GM12878 (cell line): ENCODE data around the gene FHOD3. TPM values are rescaled to one million over a fixed set of nuclear protein-coding genes. Genes with fewer than 3 reads are reported as not detected.

Source experiments
- ATAC-seq: fragments of 200-7000 bp; cut with Tn5 transposase; 3 replicates; pipeline ENCODE4 v1.9.1; 2020; ENCODE audit warnings: mild to moderate bottlenecking, moderate library complexity
- BruUV-seq: library from RNA; stranded (reverse); fragments of 400-500 nt; replicated peaks from 2 replicates; lab custom pipeline; 2021; lab: Mats Ljungman, UMichigan
- CTCF ChIA-PET: fragments of 300-600 bp; sonication (Branson Sonifier 250); formaldehyde crosslinking; extraction: SDS; loops from one replicate; lab custom pipeline; 2021; ENCODE audit warnings: inconsistent platforms; lab: Yijun Ruan, JAX
- POLR2A ChIA-PET: fragments of 350-600 bp; formaldehyde crosslinking; extraction: SDS; loops from one replicate; lab custom pipeline; 2021; ENCODE audit warnings: inconsistent platforms; lab: Charles Lee
- RAD21 ChIA-PET: fragments of 300-600 bp; sonication (Branson Sonifier 250); formaldehyde crosslinking; loops from one replicate; lab custom pipeline; 2023; ENCODE audit warnings: antibody characterized with exemption; ENCODE audit not compliant: unreplicated experiment; lab: Charles Lee
- SMC1A ChIA-PET: fragments of 300-600 bp; sonication (Branson Sonifier 250); formaldehyde crosslinking; loops from one replicate; lab custom pipeline; 2023; ENCODE audit not compliant: unreplicated experiment, uncharacterized antibody; lab: Charles Lee
- DNase-seq: peaks from one replicate; pipeline ENCODE4 v3.0.0-alpha.2; 2011; ENCODE audit warnings: low read depth, low spot score
- FAIRE-seq: peaks from 3 replicates; lab custom pipeline; 2011; peaks lifted over from hg19 to GRCh38; lab: Jason Lieb, UNC
- H2AFZ ChIP-seq: 2 replicates; pipeline ENCODE4 v1.6.0; 2011; ENCODE audit warnings: low read depth, low read length, control low read depth; ENCODE audit not compliant: control insufficient read depth
- H3K27ac ChIP-seq: 2 replicates; pipeline ENCODE4 v1.5.1; 2011; ENCODE audit warnings: control low read depth; ENCODE audit not compliant: control insufficient read depth, insufficient read depth
- H3K27me3 ChIP-seq, 2 experiments: replicated peaks in 1 of 2; 2 replicates each; pipeline versions ENCODE4 v1.6.0 to v1.6.1; 2011; ENCODE audit warnings: low read length in 1 of 2; ENCODE audit not compliant: control insufficient read depth in 2 of 2, insufficient read depth in 2 of 2
- H3K36me3 ChIP-seq, 2 experiments: 2 replicates each; pipeline ENCODE4 v1.5.1; 2011; ENCODE audit warnings: low read length in 1 of 2; ENCODE audit not compliant: control insufficient read depth in 2 of 2, insufficient read depth in 2 of 2
- H3K4me1 ChIP-seq: 2 replicates; pipeline ENCODE4 v1.6.1; 2011; ENCODE audit warnings: mild to moderate bottlenecking, low read length, moderate library complexity, mixed read lengths; ENCODE audit not compliant: control insufficient read depth, insufficient read depth
- H3K4me2 ChIP-seq: 2 replicates; pipeline ENCODE4 v1.6.0; 2011; ENCODE audit warnings: control low read depth; ENCODE audit not compliant: control insufficient read depth, insufficient read depth
- H3K4me3 ChIP-seq: fragments of 200-600 bp; sonication (generic); 2 replicates; pipeline ENCODE4 v1.5.1; 2016
- H3K79me2 ChIP-seq: 2 replicates; pipeline ENCODE4 v1.6.0; 2011; ENCODE audit warnings: low read length; ENCODE audit not compliant: control insufficient read depth, insufficient read depth
- H3K9ac ChIP-seq: 2 replicates; pipeline ENCODE4 v1.8.0; 2011; ENCODE audit warnings: low read length, control low read depth, mixed read lengths; ENCODE audit not compliant: control insufficient read depth, insufficient read depth
- H3K9me3 ChIP-seq: replicated peaks from 3 replicates; pipeline ENCODE4 v1.5.1; 2011; ENCODE audit warnings: mild to moderate bottlenecking, low read length; ENCODE audit not compliant: control insufficient read depth, insufficient read depth
- H4K20me1 ChIP-seq: 2 replicates; pipeline ENCODE4 v1.6.0; 2011; ENCODE audit not compliant: control insufficient read depth, insufficient read depth
- CBFB ChIP-seq: IDR thresholded peaks from 2 replicates; pipeline ENCODE4 v1.6.1; 2016; ENCODE audit warnings: antibody characterized with exemption, low read depth
- CREM ChIP-seq: IDR thresholded peaks from 2 replicates; pipeline ENCODE4 v1.6.1; 2014; ENCODE audit warnings: antibody characterized with exemption, low read depth
- DPF2 ChIP-seq: fragments of 450-650 bp; IDR thresholded peaks from 2 replicates; pipeline ENCODE4 v1.6.1; 2017; ENCODE audit warnings: mild to moderate bottlenecking
- ETV6 ChIP-seq, 2 experiments: fragments of 450-650 bp in 1 of 2; IDR thresholded peaks in 1 of 2; conservative IDR thresholded peaks in 1 of 2; 2 replicates each; pipeline ENCODE4 v1.6.1; 2014; ENCODE audit warnings: antibody characterized with exemption in 1 of 2, borderline replicate concordance in 1 of 2, low read depth in 1 of 2, mild to moderate bottlenecking in 1 of 2, moderate library complexity in 1 of 2
- EZH2 ChIP-seq: IDR thresholded peaks from 2 replicates; pipeline ENCODE4 v1.6.1; 2012; ENCODE audit warnings: low read depth, mild to moderate bottlenecking, control low read depth, inconsistent platforms, low read length, borderline replicate concordance; ENCODE audit not compliant: control insufficient read depth
- GABPA ChIP-seq: IDR thresholded peaks from 2 replicates; pipeline ENCODE4 v1.6.1; 2014; ENCODE audit warnings: antibody characterized with exemption, low read depth, mild to moderate bottlenecking, inconsistent platforms
- HCFC1 ChIP-seq: fragments of 150-350 bp; IDR thresholded peaks from 2 replicates; pipeline ENCODE4 v1.6.1; 2014; ENCODE audit warnings: low read length
- IKZF1 ChIP-seq: fragments of 450-650 bp; conservative IDR thresholded peaks from 2 replicates; pipeline ENCODE4 v1.6.1; 2017; ENCODE audit warnings: antibody characterized with exemption, mild to moderate bottlenecking
- LARP7 ChIP-seq: fragments of 450-650 bp; IDR thresholded peaks from 2 replicates; pipeline ENCODE4 v1.6.1; 2017; ENCODE audit warnings: mild to moderate bottlenecking
- NFIC ChIP-seq: IDR thresholded peaks from 2 replicates; pipeline ENCODE4 v1.6.1; 2012; ENCODE audit warnings: low read depth, mild to moderate bottlenecking, inconsistent platforms, low read length, moderate library complexity
- RUNX3 ChIP-seq: IDR thresholded peaks from 2 replicates; pipeline ENCODE4 v1.6.1; 2012; ENCODE audit warnings: low read length, inconsistent platforms
- SREBF2 ChIP-seq: IDR thresholded peaks from 2 replicates; pipeline ENCODE4 v1.6.1; 2012; ENCODE audit warnings: mild to moderate bottlenecking, low read length
- SUPT20H ChIP-seq: IDR thresholded peaks from 2 replicates; pipeline ENCODE4 v1.6.1; 2011; ENCODE audit warnings: low read depth, mild to moderate bottlenecking, low read length, moderate library complexity, borderline replicate concordance; ENCODE audit not compliant: control insufficient read depth
- WGBS: methylation state at CpG from one replicate; pipeline ENCODE4 v1.1.6; 2016; ENCODE audit warnings: low lambda C conversion rate; ENCODE audit not compliant: insufficient replicate concordance, insufficient coverage; ENCODE audit errors: missing lambda C conversion rate; 5-methylcytosine and 5-hydroxymethylcytosine counted together
- in situ Hi-C: fragments of 300-500 bp; cut with MboI; formaldehyde crosslinking; loops from 9 replicates; pipeline ENCODE4 v1.14.3; 2018; ENCODE audit warnings: mixed read lengths
- intact Hi-C: fragments of 100-400 bp; cut with micrococcal nuclease; formaldehyde crosslinking; loops from one replicate; pipeline ENCODE4 v1.14.2; 2022; ENCODE audit not compliant: unreplicated experiment
- polyA plus RNA-seq, 11 experiments: library from polyadenylated mRNA; depleted of rRNA in 4 of 11; unstranded in 6 of 11; stranded (reverse) in 5 of 11; fragments of >200 nt; fragmentation: Nextera tagmentation in 4 of 11; fragmentation: Illumina TruSeq in 1 of 11; extraction: Ambion mirVana in 4 of 11; extraction: Trizol in 1 of 11; gene quantifications; 1 replicate in 1 of 11; 2 replicates in 10 of 11; pipeline versions ENCODE4 v1.2.1 to v1.2.3, GENCODE V29; 2011 to 2016; ENCODE audit warnings: inconsistent platforms in 2 of 11, missing spikeins in 2 of 11, low read depth in 1 of 11
- total RNA-seq, 4 experiments: library from RNA; depleted of rRNA in 3 of 4; stranded (reverse); fragments of >200 nt in 3 of 4; fragmentation: Illumina TruSeq in 1 of 4; extraction: Trizol in 1 of 4; gene quantifications; 2 replicates each; pipeline versions ENCODE4 v1.2.1 to v1.2.3, GENCODE V29; 2013 to 2021
- TF ChIP-seq, protein P1 (sequence below): fragments of 450-650 bp; IDR thresholded peaks from 2 replicates; pipeline ENCODE4 v1.6.1; 2014; ENCODE audit warnings: mild to moderate bottlenecking
- TF ChIP-seq, protein P2 (sequence below): fragments of 450-650 bp; formaldehyde crosslinking; IDR thresholded peaks from 2 replicates; pipeline ENCODE4 v1.5.0; 2022; ENCODE audit warnings: mild to moderate bottlenecking, missing genetic modification characterization
- TF ChIP-seq, protein P3 (sequence below): fragments of 450-650 bp; IDR thresholded peaks from 2 replicates; pipeline ENCODE4 v1.6.1; 2017; ENCODE audit warnings: mild to moderate bottlenecking, low read depth, inconsistent platforms; ENCODE audit not compliant: poor library complexity, severe bottlenecking

The FHOD3 gene
- total and polyA plus RNA-seq, 10 of the 15 experiments (the other 5 are each of a cell fraction or from before 2014, with no cell fraction given), result 0.77 to 26.7 (median 10.4) TPM

DNA sequence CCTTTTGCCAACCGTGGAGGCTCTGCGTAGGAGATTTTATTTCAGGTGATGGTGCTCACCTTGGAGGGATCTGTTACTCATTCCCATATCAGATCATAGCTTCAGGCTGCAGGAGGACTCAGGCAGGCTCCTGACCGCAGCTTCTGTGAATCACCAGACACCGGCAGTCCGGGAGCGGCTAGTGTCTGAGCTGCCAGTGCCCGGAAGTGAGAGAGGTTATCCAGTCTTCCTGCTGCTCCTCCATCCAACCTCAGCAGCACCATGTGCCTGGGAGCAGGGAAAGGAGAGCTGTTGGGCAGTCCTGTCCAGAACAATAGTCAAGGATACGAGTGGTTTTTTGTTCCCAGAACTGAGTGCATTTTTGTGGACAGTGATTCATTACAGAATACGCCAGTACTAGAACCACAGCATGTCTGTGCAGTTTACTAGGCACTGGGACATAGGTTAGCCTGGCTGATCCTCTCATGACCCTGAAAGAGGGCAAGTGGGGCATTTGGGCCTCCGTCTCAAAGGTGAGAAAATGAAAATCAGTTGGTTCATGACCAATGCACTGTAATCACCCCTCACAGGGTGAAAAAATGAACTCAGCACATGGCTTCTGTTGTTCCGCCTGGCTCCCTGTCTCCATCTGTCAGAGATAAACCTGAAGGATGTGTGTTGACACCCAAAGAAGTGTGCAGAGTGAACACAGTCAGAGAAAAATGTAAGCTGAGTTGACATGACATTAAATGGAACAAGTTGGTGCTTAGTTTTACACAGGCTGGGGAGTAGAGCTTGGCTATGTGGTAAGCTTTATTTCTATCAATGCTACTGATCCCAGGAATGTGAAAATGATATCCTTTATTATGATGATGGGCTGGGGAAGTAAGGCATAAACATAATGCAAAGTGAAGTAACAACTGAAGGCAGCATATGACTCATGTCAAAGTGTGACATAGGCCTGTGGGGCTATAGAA, 12.2 kb downstream of the FHOD3 start:
- Histone ChIP-seq H4K20me1 (no peaks in the 10 kb centered on the region), H3K4me1 (no peaks in the 10 kb centered on the region), H3K27me3 (0 out of 4 replicates have a peak, but pooled peaks cover 0 to under 1% of the 10 kb centered on the region in 2 experiments), H3K9ac (no peak overlapping the region), H3K4me2 (no peak overlapping the region), H2AFZ (no peak overlapping the region), H3K79me2 (peaks cover 9% of the 10 kb centered on the region), H3K9me3 (no peaks in the 10 kb centered on the region), H3K27ac (no peak overlapping the region), H3K36me3 (no peaks in the 10 kb centered on the region), H3K4me3 (no peak overlapping the region)
- intact Hi-C loops (no loop called here), in situ Hi-C loops (no loop called here)
- FAIRE-seq (no peak), ATAC-seq (peak; percentile 34), DNase-seq (no peak)
- no TSS peak for BruUV-seq
- ChIA-PET POLR2A (interaction anchor here (0.6 to 1.8 kb wide), 6 partner anchors 10 to 57 kb away, joined by 3 to 8 read pairs (median 4); no protein-coding TSS in a partner anchor), SMC1A (interaction anchor here (0.5 to 5.6 kb wide), 15 partner anchors 10 to 455 kb away, joined by 3 to 19 read pairs (median 4); no protein-coding TSS in a partner anchor), RAD21 (interaction anchor here (1.0 to 14.2 kb wide), 13 partner anchors 8 to 254 kb away, joined by 3 to 126 read pairs (median 4); partner anchors contain the start of gene FHOD3), CTCF (interaction anchor here (2.5 kb wide), 1 partner anchor 11 kb away, joined by 10 read pairs; the partner anchor contains the start of gene FHOD3)
- 53% methylated on average over 11 of the region's 11 CpGs for WGBS
- TF ChIP-seq GABPA, result no peak
- no peak for TF ChIP-seq SREBF2
- TF ChIP-seq, protein P1, sequence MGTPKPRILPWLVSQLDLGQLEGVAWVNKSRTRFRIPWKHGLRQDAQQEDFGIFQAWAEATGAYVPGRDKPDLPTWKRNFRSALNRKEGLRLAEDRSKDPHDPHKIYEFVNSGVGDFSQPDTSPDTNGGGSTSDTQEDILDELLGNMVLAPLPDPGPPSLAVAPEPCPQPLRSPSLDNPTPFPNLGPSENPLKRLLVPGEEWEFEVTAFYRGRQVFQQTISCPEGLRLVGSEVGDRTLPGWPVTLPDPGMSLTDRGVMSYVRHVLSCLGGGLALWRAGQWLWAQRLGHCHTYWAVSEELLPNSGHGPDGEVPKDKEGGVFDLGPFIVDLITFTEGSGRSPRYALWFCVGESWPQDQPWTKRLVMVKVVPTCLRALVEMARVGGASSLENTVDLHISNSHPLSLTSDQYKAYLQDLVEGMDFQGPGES, result no peak
- TF ChIP-seq SUPT20H, result no peak
- no peak for TF ChIP-seq RUNX3
- no peak for TF ChIP-seq LARP7
- no peak for TF ChIP-seq CREM
- TF ChIP-seq, protein P2, sequence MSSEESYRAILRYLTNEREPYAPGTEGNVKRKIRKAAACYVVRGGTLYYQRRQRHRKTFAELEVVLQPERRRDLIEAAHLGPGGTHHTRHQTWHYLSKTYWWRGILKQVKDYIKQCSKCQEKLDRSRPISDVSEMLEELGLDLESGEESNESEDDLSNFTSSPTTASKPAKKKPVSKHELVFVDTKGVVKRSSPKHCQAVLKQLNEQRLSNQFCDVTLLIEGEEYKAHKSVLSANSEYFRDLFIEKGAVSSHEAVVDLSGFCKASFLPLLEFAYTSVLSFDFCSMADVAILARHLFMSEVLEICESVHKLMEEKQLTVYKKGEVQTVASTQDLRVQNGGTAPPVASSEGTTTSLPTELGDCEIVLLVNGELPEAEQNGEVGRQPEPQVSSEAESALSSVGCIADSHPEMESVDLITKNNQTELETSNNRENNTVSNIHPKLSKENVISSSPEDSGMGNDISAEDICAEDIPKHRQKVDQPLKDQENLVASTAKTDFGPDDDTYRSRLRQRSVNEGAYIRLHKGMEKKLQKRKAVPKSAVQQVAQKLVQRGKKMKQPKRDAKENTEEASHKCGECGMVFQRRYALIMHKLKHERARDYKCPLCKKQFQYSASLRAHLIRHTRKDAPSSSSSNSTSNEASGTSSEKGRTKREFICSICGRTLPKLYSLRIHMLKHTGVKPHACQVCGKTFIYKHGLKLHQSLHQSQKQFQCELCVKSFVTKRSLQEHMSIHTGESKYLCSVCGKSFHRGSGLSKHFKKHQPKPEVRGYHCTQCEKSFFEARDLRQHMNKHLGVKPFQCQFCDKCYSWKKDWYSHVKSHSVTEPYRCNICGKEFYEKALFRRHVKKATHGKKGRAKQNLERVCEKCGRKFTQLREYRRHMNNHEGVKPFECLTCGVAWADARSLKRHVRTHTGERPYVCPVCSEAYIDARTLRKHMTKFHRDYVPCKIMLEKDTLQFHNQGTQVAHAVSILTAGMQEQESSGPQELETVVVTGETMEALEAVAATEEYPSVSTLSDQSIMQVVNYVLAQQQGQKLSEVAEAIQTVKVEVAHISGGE (CRISPR knock-in tag), result no peak
- no peak for TF ChIP-seq CBFB
- TF ChIP-seq ETV6 (conservative IDR thresholded peaks at IDR 0.05 in 1 of 2, IDR thresholded peaks at IDR 0.05 in 1 of 2; ENCODE audit: borderline replicate concordance in 1 of 2, low read depth in 1 of 2), result no peak
- no peak for TF ChIP-seq EZH2
- TF ChIP-seq IKZF1, result peak; percentile 47
- no peak for TF ChIP-seq HCFC1
- 0 out of 2 replicates have a peak, but pooled peaks have one; percentile 9 for TF ChIP-seq DPF2
- TF ChIP-seq NFIC, result no peak
- TF ChIP-seq, protein P3, sequence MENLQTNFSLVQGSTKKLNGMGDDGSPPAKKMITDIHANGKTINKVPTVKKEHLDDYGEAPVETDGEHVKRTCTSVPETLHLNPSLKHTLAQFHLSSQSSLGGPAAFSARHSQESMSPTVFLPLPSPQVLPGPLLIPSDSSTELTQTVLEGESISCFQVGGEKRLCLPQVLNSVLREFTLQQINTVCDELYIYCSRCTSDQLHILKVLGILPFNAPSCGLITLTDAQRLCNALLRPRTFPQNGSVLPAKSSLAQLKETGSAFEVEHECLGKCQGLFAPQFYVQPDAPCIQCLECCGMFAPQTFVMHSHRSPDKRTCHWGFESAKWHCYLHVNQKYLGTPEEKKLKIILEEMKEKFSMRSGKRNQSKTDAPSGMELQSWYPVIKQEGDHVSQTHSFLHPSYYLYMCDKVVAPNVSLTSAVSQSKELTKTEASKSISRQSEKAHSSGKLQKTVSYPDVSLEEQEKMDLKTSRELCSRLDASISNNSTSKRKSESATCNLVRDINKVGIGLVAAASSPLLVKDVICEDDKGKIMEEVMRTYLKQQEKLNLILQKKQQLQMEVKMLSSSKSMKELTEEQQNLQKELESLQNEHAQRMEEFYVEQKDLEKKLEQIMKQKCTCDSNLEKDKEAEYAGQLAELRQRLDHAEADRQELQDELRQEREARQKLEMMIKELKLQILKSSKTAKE, result no peak
